Omental fat pad (tissue), 4 donors: ENCODE data around the gene NCBP1. TPM values are rescaled to one million over a fixed set of nuclear protein-coding genes. Genes with fewer than 3 reads are reported as not detected.
"Not testable (repeated sequence)": the region's sequence is repeated elsewhere in the genome, so short reads cannot be mapped to it uniquely, and the experiment has no call there.

Experiments
- ATAC-seq: fragments of 150-250 bp; one replicate; pipeline ENCODE4 v1.9.1; 2016; ENCODE audit warnings: mild to moderate bottlenecking, moderate library complexity; ENCODE audit not compliant: low FRiP score
- DNase-seq: peaks from one replicate; pipeline ENCODE4 v3.0.0-alpha.2; 2019; ENCODE audit warnings: low spot score
- CTCF ChIP-seq, 3 donors: fragments of 450-650 bp; IDR thresholded peaks; one replicate each; pipeline ENCODE4 v1.5.1; 2016 to 2017; ENCODE audit warnings: antibody characterized with exemption in 3 of 3, mild to moderate bottlenecking in 3 of 3, moderate library complexity in 2 of 3
- total RNA-seq, 4 donors: library from RNA; depleted of rRNA; stranded (reverse); fragments of >200 nt; gene quantifications; one replicate each; pipeline ENCODE4 v1.1.0, GENCODE V29; 2016

NCBP1 gene
- 10 to 100 TPM; 15.9 to 26.5 (median 18.5) TPM for total RNA-seq

GRCh38 chr9:97632985-97633858 is at the start of gene NCBP1, which contains the start of gene TSTD2:
NCBP1 (plus strand) TSS chr9:97633821; CDS start chr9:97633882, 61 bp downstream.
TSTD2 (minus strand) TSS chr9:97633368; CDS start chr9:97627562, 5,806 bp downstream.
- no peak for TF ChIP-seq CTCF (IDR thresholded peaks at IDR 0.05)
- DNase-seq = peak; percentile 89
- peak; percentile 97 for ATAC-seq

- DNase-seq, ATAC-seq: not testable (repeated sequence)
Measured at GRCh38 chr9:97584778-97585177, 48.8 kb upstream of the NCBP1 start.

- DNase-seq, ATAC-seq: not testable (repeated sequence)
Measured at GRCh38 chr9:97586909-97587308, 46.7 kb upstream of the NCBP1 start.

GRCh38 chr9:97591535-97591934 is 42.1 kb upstream of the NCBP1 start:
- DNase-seq = no peak
- no peak for ATAC-seq
- TF ChIP-seq CTCF (IDR thresholded peaks at IDR 0.05) = no peak

GRCh38 chr9:97592126-97592525 is 41.5 kb upstream of the NCBP1 start:
- no peak for DNase-seq
- no peak for ATAC-seq
- TF ChIP-seq CTCF (IDR thresholded peaks at IDR 0.05) = no peak

- DNase-seq = no peak
- ATAC-seq = no peak
- no peak for TF ChIP-seq CTCF (IDR thresholded peaks at IDR 0.05)
Measured at GRCh38 chr9:97593960-97594359, 39.7 kb upstream of the NCBP1 start.

- TF ChIP-seq CTCF (IDR thresholded peaks at IDR 0.05) = no peak
- DNase-seq (no peak), ATAC-seq (no peak)
Measured at GRCh38 chr9:97594381-97594921, 39.2 kb upstream of the NCBP1 start.

- ATAC-seq (no peak), DNase-seq (no peak)
- no peak for TF ChIP-seq CTCF (IDR thresholded peaks at IDR 0.05)
Measured at GRCh38 chr9:97596906-97597305, 36.7 kb upstream of the NCBP1 start.
